ENCODE results near the gene H3-3A.

DNA sequence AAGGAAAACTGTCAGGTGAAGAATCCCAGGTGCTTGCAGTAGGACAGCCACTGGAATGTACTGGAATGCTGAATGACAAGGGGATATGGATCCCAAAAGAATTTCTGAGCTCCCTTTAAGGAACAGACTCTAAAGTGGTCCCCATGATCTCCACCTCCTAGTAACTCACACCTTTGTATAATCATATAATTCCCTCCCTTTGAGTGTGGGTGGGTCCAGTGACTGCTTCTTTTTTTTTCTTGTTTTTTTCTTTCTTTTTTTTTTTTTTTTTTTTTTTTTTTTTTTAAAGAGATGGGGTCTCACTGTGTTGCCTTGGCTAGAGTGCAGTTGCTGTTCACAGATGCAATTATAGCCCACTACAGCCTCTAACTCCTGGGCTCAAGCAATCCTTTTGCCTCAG lies 28.5 kb upstream of the H3-3A start:
- TF ChIP-seq POLR2A (IDR thresholded peaks at IDR 0.05), result no peak
- no peak for TF ChIP-seq POLR2AphosphoS5 (IDR thresholded peaks at IDR 0.05)
- no peak for TF ChIP-seq CTCF (IDR thresholded peaks at IDR 0.05)
- TF ChIP-seq EP300 (IDR thresholded peaks at IDR 0.05; ENCODE audit: low read depth), result no peak

All from transverse colon (tissue), 4 donors.